GDM1 (cell line): ENCODE measurements around the gene ASXL2.

Experiments
- DNase-seq: peaks from one replicate; lab custom pipeline; 2025; lab: John Stamatoyannopoulos, UW

Gene ASXL2

DNA sequence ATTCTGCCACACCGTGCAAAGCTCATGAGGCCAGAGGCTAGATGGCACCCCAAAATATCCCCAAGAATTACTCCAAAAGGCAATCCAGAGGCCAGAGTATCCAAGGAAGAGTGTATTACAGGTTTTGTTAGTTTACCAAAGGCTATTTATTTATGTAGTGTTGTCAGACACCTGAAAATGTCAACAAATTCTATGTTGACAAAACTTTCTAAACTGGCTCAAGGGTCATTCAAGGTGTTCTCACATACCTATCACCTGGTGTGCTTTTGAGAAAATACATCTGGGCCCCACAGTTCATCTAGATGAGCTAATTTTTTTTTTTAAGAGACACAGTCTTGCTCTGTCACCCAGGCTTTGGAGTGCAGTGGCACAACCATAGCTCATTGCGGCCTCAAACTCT, 192.5 kb downstream of the ASXL2 start:
- no peak for DNase-seq

DNA sequence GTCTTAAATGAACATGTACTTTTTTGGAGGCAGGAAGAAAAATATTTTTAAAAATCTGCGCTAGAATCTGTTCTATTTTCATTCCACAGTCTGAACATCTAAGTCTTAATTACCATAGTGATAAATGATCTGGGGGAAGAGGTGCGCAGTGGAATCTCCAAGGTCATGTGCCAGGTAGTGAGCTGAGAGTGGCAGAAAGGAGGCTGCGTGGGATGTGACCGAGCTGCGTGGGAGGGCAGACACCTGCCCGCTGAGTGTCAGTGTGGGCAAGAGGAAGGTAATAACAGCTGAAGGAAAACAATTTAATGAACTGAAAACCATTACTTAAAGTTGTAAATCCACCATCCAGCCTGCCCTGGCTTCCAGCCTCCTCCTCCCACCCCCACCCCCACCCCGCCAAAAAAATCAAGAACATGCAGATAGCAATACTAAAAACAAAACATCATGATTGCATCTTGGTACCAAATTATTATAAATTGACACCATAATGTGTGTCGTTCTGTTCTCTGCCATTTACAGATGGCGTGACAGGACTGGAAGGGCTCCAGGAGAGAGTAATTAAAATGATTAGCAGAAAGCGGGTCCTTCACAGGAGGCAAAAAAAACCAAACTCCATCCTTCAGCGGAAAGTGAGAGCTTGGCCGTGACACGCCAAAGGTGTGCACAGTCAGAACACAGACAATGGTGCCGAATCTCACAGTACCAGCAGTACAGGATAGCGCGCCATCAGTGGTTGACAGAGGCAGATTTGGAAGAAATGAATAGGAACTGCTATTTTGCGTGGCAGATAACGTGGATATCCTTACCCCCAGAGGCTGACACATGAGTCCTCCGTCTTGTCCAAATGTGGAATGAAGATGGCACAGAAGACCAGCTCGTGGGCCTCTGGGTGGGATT, 193.5 kb downstream of the ASXL2 start:
- DNase-seq, result no peak
